SU-DHL-6 (cell line): ENCODE measurements around the gene IFIT5.

ENCODE experiments used
- EZH2phosphoT487 ChIP-seq: fragments of 200-600 bp; sonication (generic), shearing (Covaris generic); conservative IDR thresholded peaks from 2 replicates; pipeline ENCODE4 v1.6.1; 2018; ENCODE audit warnings: mild to moderate bottlenecking, antibody characterized with exemption, low read length, moderate library complexity, mixed read lengths
- TF ChIP-seq, protein P1 (sequence below): fragments of 200-600 bp; sonication (generic); IDR thresholded peaks from one replicate; pipeline ENCODE4 v1.5.1; 2017; ENCODE audit warnings: antibody characterized with exemption, mild to moderate bottlenecking, low read length, moderate library complexity; ENCODE audit not compliant: insufficient read depth, poor library complexity, severe bottlenecking

DNA sequence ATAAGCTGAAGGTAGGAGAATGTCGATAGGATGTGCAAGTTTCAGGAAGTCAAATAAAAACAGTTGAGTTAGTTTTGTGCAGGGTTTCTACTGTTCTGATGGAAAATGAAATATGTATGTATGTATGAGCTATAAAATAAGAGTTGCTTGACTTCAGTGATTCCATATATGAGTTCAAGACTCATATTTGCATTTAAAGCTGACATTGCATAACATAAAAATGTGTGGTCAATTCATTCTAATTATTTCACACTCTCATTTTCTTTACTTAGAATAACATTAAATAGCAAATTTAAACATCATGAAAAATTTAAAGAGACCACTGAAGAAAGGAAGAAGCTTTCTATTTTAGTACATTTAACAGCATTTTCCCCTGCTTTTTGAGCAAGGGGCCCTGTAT, 37.8 kb downstream of the IFIT5 start:
- TF ChIP-seq, protein P1, sequence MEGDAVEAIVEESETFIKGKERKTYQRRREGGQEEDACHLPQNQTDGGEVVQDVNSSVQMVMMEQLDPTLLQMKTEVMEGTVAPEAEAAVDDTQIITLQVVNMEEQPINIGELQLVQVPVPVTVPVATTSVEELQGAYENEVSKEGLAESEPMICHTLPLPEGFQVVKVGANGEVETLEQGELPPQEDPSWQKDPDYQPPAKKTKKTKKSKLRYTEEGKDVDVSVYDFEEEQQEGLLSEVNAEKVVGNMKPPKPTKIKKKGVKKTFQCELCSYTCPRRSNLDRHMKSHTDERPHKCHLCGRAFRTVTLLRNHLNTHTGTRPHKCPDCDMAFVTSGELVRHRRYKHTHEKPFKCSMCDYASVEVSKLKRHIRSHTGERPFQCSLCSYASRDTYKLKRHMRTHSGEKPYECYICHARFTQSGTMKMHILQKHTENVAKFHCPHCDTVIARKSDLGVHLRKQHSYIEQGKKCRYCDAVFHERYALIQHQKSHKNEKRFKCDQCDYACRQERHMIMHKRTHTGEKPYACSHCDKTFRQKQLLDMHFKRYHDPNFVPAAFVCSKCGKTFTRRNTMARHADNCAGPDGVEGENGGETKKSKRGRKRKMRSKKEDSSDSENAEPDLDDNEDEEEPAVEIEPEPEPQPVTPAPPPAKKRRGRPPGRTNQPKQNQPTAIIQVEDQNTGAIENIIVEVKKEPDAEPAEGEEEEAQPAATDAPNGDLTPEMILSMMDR: no peak
- TF ChIP-seq EZH2phosphoT487: no peak
